Right lobe of liver (tissue), 4 donors: ENCODE results near the gene KRT7.

ENCODE experiments used
- CTCF ChIP-seq, 4 donors: fragments of 200-600 bp in 3 of 4; fragments of 450-650 bp in 1 of 4; IDR thresholded peaks; one replicate each; pipeline versions ENCODE4 v1.5.1 to v1.8.0; 2016 to 2022; ENCODE audit warnings: antibody characterized with exemption in 4 of 4, mild to moderate bottlenecking in 2 of 4
- POLR2A ChIP-seq: fragments of 450-650 bp; IDR thresholded peaks from one replicate; pipeline ENCODE4 v1.6.1; 2017; ENCODE audit warnings: antibody characterized with exemption, mild to moderate bottlenecking
- donor health status: DM: no; HTN: no; CAD: no.
- donor health status: DM: no; HTN: no; CAD: no.
- donor health status: DM: no; HTN: yes; CAD: no.

- no peak for TF ChIP-seq CTCF (IDR thresholded peaks at IDR 0.05)
- TF ChIP-seq POLR2A, result no peak
Measured at GRCh38 chr12:52236386-52237050, 3.5 kb downstream of the KRT7 start.
